Body of pancreas (tissue), 4 donors: ENCODE results near the gene CAPZA2. TPM values are rescaled to one million over a fixed set of nuclear protein-coding genes. Genes with fewer than 3 reads are reported as not detected.

ENCODE experiments used
- ATAC-seq: fragments of 150-250 bp; one replicate; pipeline ENCODE4 v1.9.1; 2016
- DNase-seq, 4 donors: peaks; one replicate each; pipeline ENCODE4 v3.0.0-alpha.2; 2019
- H3K27ac ChIP-seq, 4 donors: fragments of 200-600 bp; sonication (generic); 1 replicate in 3 of 4; 2 replicates in 1 of 4; pipeline versions ENCODE4 v1.5.1 to v1.6.1; 2016 to 2019; ENCODE audit warnings: mild to moderate bottlenecking in 1 of 4, mixed read lengths in 1 of 4, moderate library complexity in 1 of 4
- H3K27me3 ChIP-seq, 2 donors: fragments of 200-600 bp; sonication (generic); one replicate each; pipeline ENCODE4 v1.6.0; 2016; ENCODE audit warnings: mild to moderate bottlenecking in 1 of 2
- H3K36me3 ChIP-seq, 2 donors: fragments of 200-600 bp; sonication (generic); replicated peaks in 1 of 2; 2 replicates each; pipeline ENCODE4 v1.5.1; 2016; ENCODE audit warnings: low read depth in 2 of 2; ENCODE audit not compliant: insufficient read depth in 1 of 2
- H3K4me1 ChIP-seq: fragments of 200-600 bp; sonication (generic); one replicate; pipeline ENCODE4 v1.6.0; 2016
- H3K4me3 ChIP-seq, 2 donors: fragments of 200-600 bp; sonication (generic); 1 replicate in 1 of 2; 2 replicates in 1 of 2; pipeline ENCODE4 v1.5.1; 2016 to 2019
- H3K9me3 ChIP-seq, 3 donors: fragments of 200-600 bp; sonication (generic); 1 replicate in 2 of 3; 2 replicates in 1 of 3; pipeline ENCODE4 v1.5.1; 2016
- CTCF ChIP-seq, 7 experiments: fragments of 450-650 bp in 4 of 7; fragments of 200-600 bp in 3 of 7; sonication (generic) in 3 of 7; IDR thresholded peaks; one replicate each; pipeline ENCODE4 v1.5.1; 2016 to 2019; ENCODE audit warnings: antibody characterized with exemption in 7 of 7
- POLR2A ChIP-seq, 3 donors: fragments of 450-650 bp; IDR thresholded peaks; one replicate each; pipeline ENCODE4 v1.6.1; 2016; ENCODE audit warnings: antibody characterized with exemption in 3 of 3, mild to moderate bottlenecking in 2 of 3
- WGBS, 2 donors: methylation state at CpG; one replicate each; pipeline ENCODE4 v1.1.5; 2017; 5-methylcytosine and 5-hydroxymethylcytosine counted together
- intact Hi-C: fragments of 100-400 bp; cut with DNase I; formaldehyde crosslinking; loops from one replicate; pipeline ENCODE4 v1.15.1; 2023
- total RNA-seq, 2 donors: library from RNA; depleted of rRNA; stranded (reverse); fragments of >200 nt; gene quantifications; one replicate each; pipeline ENCODE4 v1.1.0, GENCODE V29; 2016

Gene CAPZA2
- total RNA-seq, 2 donors from 2014 or later: 53.1 to 53.4 TPM

- H3K9me3 ChIP-seq: no peaks in the 10 kb centered on the region
- WGBS, 2 donors: 100% methylated on average over 2 of the region's 2 CpGs
- no peak for DNase-seq
- no peak for ATAC-seq
- no peak for TF ChIP-seq CTCF (IDR thresholded peaks at IDR 0.05)
- TF ChIP-seq POLR2A (IDR thresholded peaks at IDR 0.05): no peak
- no peak overlapping the region for H3K27ac ChIP-seq
- H3K4me3 ChIP-seq: no peak overlapping the region
- intact Hi-C loops: no loop called here
- no peaks in the 10 kb centered on the region for H3K27me3 ChIP-seq
- peaks cover 0 to 5% of the 10 kb centered on the region in 2 donors for H3K36me3 ChIP-seq
- no peaks in the 10 kb centered on the region for H3K4me1 ChIP-seq
These were observed 38.8 kb downstream of the CAPZA2 start for GRCh38 chr7:116901143-116901542.

GRCh38 chr7:116902867-116903266 lies 40.5 kb downstream of the CAPZA2 start:
- TF ChIP-seq CTCF (IDR thresholded peaks at IDR 0.05) (no peak), POLR2A (IDR thresholded peaks at IDR 0.05) (no peak)
- no peak for DNase-seq
- WGBS, 2 donors: 80 to 93% methylated on average over 3 of the region's 3 CpGs
- Histone ChIP-seq H3K4me3 (no peak overlapping the region), H3K27me3 (no peaks in the 10 kb centered on the region), H3K4me1 (no peaks in the 10 kb centered on the region), H3K9me3 (no peaks in the 10 kb centered on the region), H3K36me3 (peaks cover 0 to 7% of the 10 kb centered on the region in 2 donors), H3K27ac (no peak overlapping the region)
- intact Hi-C loops: no loop called here
- no peak for ATAC-seq

GRCh38 chr7:116906391-116906790 lies 44.0 kb downstream of the CAPZA2 start:
- Histone ChIP-seq H3K4me1 (no peaks in the 10 kb centered on the region), H3K27me3 (no peaks in the 10 kb centered on the region), H3K4me3 (no peak overlapping the region), H3K27ac (no peak overlapping the region), H3K36me3 (peaks cover 0 to 11% of the 10 kb centered on the region in 2 donors), H3K9me3 (no peaks in the 10 kb centered on the region)
- DNase-seq: no peak
- ATAC-seq: no peak
- WGBS, 2 donors: 85 to 90% methylated on average over 1 of the region's 1 CpG
- no peak for TF ChIP-seq CTCF (IDR thresholded peaks at IDR 0.05)
- no peak for TF ChIP-seq POLR2A (IDR thresholded peaks at IDR 0.05)
- intact Hi-C loops: no loop called here

- no peak for ATAC-seq
- peaks cover 0 to 21% of the 10 kb centered on the region in 2 donors for H3K36me3 ChIP-seq
- H3K27ac ChIP-seq: no peak overlapping the region
- WGBS, 2 donors: 94 to 99% methylated on average over 6 of the region's 6 CpGs
- no peaks in the 10 kb centered on the region for H3K9me3 ChIP-seq
- intact Hi-C loops: no loop called here
- no peaks in the 10 kb centered on the region for H3K4me1 ChIP-seq
- no peak for TF ChIP-seq POLR2A (IDR thresholded peaks at IDR 0.05)
- TF ChIP-seq CTCF (IDR thresholded peaks at IDR 0.05): no peak
- H3K4me3 ChIP-seq: no peak overlapping the region
- no peak for DNase-seq
- H3K27me3 ChIP-seq: no peaks in the 10 kb centered on the region
These were observed 48.0 kb downstream of the CAPZA2 start for GRCh38 chr7:116910383-116910782.

- no peak for DNase-seq
- H3K36me3 ChIP-seq: peaks cover 0 to 28% of the 10 kb centered on the region in 2 donors
- 96 to 100% methylated on average over 1 of the region's 1 CpG for WGBS, 2 donors
- intact Hi-C loops: no loop called here
- TF ChIP-seq CTCF (IDR thresholded peaks at IDR 0.05) (no peak), POLR2A (IDR thresholded peaks at IDR 0.05) (no peak)
- no peaks in the 10 kb centered on the region for H3K27me3 ChIP-seq
- no peaks in the 10 kb centered on the region for H3K9me3 ChIP-seq
- H3K27ac ChIP-seq: no peak overlapping the region
- no peak overlapping the region for H3K4me3 ChIP-seq
- ATAC-seq: no peak
- no peaks in the 10 kb centered on the region for H3K4me1 ChIP-seq
These were observed 49.4 kb downstream of the CAPZA2 start for GRCh38 chr7:116911801-116912200.
